Activated naive CD4-positive, alpha-beta T cell (primary cell): ENCODE results near the gene SNX30.

Source experiments
- DNase-seq, 4 experiments: peaks; one replicate each; lab custom pipeline; 2025; lab: John Stamatoyannopoulos, UW

The SNX30 gene

DNA sequence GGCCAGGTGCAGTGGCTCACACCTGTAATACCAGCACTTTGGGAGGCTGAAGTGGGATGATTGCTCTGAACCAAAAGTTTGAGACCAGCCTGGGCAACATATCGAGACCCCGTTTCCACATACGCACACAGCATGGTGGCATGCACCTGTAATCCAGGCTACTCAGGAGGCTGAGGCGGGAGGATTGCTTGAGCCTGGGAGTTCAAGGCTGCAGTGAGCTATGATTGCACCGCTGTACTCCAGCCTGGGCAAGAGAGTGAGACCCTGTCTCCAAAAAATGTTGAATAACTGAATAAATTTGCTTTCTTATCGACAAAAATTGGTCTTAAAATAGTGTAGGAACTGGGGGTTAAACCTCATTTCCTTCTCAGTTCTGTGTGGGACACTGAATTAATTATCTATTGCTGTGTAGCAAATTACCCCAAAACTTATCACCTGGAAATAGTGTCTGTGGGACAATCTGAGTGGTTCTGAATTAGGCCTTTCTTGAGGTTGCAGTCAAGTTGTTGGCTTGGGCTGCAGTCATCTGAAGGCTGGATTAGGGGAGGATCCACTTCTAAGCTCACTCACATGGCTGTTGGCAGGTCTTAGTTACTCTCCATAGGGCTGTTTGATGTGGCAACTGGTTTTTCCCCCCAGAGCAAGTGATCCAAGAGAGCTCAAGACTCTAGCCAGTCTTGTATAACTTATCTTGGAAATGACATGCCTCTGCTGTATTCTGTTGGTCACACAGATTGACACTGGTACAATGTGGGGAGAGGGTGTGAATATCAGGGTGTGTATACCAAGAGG, 2.0 kb downstream of the SNX30 start:
- DNase-seq = no peak

DNA sequence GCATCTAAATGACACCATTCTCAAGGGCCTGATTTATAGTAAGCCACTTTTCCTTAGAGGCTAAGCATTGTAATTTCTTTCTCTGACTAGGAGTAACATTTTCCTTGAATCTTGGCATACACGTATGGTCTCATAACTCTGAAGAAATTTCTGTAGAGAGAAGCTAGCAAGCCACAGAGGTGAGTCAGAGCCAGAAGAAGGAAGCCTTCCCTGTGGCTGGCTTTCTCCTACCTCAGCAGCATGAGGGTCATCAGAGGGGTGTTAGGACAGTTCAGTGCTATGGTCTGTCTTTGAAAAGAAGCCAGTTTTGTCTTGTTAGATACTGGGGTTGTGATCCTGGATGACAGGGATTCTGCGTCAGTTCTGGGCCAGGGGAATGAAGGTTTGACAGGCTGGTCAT, 3.2 kb downstream of the SNX30 start:
- no peak for DNase-seq

DNA sequence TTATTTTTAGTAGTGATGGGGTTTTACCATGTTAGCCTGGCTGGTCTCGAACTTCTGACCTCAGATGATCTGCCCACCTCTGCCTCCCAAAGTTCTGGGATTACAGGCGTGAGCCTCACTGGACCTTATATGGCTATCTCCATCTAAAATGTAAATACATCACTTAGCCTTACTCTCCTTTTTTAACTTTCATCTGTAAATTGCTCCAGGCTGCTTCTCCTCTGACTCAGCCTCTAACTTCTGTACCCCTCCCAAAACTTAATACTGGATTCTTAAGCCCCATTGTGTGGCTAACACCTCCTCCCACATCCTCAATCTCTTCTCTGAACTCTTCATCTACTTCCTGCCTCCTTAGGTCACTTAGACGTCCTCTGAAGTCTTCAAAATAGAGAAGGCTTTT, 4.0 kb downstream of the SNX30 start:
- no peak for DNase-seq

DNA sequence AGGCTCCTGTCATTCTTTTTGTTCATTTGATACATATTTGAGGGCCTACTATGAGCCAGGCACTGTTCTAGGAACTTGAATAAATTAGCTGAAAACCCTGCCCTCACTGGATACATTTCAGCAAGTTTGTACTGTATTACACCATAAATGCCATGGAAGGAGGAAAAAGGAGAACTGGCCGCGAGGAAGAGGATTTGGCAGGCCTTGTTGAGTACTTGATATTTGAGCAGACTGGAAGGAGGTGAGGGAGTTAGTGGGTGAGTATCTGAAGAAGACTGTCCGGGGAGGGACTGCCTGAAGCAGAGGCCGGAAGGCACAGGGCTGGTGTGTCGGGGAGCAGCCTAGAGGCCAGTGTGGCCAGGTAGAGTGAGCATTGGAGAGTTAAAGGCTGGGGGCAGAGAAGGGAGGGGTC, 4.5 kb downstream of the SNX30 start:
- DNase-seq = no peak

DNA sequence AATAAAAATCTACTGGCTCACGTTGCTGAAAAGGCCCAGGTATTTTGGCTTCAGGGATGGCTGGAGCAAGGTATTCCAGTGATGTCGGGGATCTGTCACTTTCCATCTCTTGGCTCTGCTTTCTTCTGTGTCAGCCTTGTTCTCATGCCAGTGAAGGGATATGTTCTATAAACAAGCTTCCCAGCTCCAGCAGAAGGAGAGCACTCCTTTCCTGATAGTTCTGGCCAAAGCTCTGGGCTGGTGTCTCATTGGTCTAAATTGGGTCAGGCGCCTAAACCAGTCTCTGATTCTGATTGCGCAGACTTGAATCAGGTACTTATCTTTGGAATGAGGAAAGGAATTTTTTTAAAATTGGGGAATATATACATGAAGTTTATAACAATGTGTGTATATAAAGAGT, 5.1 kb downstream of the SNX30 start:
- no peak for DNase-seq

DNA sequence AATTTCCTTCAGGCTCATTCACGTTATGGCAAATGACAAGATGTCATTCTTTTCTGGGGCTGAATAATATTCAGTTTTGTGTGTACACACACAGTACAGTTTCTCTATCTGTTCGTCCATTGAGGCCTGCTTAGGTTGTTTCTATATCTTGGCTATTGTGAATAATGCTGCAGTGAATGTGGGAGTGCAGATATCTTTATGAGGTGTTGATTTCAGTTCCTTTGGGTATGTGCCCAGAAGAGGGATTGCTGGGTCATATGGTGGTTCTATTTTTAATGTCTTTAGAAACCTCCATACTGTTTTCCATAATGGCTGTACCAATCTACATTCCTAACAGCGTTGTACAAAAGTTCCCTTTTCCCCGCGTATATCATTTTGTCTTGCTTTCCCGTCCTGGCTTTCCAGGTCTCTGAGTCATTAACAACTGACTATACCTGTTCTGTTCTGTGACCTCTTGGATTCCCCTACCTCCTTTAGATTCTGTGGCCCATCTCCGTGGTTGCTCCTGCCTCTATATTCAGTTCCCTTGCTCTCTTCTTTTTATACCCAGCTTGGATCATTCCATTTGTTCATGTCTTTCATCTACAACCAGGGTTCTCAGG, 6.8 kb downstream of the SNX30 start:
- DNase-seq = no peak

DNA sequence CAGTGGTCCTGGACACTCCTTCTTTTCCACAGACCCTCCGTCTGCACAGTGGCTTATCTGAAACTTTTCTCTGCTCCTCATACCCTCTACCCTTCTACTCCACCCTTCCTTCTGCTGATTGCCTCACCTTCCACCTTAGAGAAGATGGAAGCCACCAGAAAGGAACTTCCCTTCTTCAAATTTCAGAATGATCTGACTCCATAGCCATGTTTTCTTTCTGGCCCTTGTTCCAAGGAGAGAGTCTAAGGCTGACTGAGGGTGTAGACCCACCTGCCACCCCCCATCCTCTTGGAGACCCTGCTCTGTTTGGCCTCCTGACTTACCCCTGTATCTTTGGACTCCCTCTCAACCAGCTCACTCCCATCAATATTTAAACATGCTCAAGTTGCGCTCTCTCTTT, 7.4 kb downstream of the SNX30 start:
- DNase-seq = no peak

DNA sequence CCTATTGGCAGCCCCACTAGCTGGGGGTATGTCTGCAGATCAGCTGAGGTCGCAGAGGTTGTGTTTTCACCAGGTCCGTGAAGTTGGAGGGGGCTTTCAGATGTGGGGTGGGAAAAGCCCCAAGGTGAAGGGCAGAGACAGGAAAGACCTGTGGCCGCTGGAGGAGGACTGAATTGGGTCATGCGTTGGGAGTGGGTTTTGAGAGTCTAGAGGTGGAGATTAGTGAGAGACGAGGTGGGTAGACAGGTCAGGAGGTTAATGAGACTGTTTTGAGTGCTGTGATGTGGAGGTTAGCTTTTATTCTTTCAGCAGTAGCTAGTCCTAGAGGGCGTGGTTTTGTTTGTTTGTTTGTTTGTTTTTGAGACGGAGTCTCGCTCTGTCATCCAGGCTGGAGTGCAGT, 10.3 kb downstream of the SNX30 start:
- no peak for DNase-seq

DNA sequence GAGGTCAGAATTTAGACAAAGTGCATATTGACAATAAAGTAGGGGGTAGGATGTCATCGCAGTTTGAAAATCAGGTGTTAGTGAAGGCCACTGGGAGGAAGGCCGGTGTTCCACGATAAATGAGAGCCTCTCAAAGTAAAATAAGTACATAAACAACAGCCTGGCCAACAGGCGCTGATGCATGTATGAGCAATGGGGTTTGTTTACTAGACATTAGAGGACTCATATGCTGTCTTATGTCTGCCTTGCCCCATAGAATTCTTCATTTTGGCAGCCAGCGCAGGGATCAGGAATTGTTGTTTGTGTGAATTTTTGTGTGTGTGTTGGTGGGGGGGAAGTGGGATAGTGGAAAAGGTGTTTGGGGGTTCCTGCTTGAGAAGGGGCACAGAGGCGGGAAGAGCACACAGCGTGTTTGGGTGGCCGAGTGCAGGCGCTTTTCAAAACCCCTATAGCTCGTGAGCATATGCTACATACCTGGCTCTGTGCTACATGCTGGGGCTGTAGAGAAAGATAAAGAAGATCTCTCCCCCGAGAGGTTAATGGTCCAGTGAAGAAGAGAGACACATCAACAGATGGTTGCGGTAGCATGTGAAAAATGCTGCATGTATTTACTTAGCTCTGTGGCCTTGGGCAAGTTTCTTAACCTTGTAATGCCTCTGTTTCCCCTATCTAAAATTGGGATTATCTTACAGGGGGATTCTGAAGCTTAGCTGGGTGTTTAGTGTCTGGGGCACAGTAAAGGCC, 11.5 kb downstream of the SNX30 start:
- no peak for DNase-seq

DNA sequence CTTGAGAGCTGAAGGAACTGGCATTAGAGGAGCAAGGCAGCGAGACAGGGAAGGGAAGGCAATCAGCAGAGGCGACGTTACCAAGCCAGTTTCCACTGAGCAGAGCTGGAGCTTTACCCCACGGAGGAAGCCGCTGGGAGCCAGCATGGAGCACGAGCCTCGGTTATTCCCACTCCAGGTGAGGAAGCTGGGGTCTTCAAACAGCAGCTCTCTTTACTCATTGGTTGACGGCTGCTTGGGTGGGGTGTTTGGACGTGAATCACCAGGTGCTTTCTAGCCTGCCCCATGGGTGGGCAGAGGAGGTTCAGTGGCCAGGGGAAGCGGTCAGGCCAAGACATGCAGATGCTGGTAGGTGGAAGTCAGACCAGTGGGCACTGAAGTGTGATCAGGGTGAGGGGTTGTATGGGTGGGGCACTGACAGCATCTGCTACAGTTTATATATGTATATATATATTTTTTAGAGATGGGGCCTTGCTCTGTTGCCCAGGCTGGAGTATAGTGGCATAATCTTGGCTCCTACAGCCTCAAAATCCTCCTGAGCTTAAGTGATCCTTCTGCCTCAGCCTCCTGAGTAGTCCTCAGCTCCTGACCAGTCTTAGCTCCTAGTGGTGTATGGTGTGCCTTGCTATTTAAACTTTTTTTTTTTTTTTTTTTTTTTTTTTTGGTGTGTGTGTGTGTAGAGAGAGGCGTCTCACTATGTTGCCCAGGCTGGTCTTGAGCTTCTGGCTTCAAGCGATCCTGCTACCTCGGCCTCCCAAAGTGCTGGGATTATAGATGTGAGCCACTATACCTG, 12.4 kb downstream of the SNX30 start:
- no peak for DNase-seq

DNA sequence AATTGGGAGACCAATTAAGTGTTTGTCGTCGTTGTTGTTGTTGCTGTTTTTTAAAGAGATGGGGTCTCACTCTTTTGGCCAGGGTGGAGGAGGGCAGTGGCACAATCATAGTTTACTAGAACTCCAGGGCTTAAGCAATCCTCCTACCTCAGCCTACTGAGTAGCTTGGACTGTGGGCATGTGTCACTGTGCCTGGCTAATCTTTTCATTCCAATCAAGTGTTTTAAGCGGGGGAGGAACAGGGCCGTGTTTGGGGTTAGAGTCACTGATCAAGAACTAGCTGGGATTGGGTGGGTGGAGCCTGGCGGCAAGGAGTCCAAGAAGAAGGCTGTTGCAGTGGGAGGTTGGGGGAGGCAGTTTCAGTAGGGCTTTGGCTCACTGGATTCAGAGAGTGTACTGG, 13.8 kb downstream of the SNX30 start:
- DNase-seq = no peak

DNA sequence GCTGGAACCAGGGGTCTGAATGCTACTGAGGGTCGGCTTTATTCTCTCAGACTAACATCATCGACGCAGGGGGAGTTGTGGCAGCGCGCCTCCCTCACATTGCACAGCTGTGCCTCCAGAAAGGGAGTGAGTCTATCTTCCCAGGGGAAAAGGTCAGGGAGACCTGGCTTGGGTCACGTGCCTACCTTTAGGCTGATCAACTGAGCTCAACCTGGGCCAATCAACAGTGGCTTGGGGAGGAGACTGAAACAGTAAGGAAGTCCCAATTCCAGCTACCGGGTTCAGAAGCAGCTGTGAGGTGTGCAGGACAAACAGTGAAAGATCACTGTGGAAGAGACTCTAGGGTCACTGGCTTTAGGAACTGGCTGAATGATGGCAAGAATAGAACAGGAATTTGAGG, 14.3 kb downstream of the SNX30 start:
- no peak for DNase-seq

DNA sequence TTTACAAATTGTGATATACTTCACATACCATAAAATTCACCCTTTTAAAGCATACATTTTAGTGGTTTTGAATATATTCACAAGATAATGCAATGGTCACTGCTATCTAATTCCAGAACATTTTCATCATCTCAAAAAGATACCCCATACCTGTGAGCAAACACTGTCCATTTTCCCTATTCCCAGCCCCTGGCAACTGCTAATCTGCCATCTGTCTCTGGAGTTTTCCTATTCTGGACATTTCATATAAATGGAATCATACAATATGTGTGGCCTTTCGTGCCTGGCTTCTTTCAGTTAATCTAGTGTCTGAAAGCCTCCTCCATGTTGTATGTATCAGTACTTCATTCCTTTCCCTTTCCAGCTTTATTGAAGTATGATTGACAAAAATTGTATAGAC, 14.7 kb downstream of the SNX30 start:
- DNase-seq = no peak

DNA sequence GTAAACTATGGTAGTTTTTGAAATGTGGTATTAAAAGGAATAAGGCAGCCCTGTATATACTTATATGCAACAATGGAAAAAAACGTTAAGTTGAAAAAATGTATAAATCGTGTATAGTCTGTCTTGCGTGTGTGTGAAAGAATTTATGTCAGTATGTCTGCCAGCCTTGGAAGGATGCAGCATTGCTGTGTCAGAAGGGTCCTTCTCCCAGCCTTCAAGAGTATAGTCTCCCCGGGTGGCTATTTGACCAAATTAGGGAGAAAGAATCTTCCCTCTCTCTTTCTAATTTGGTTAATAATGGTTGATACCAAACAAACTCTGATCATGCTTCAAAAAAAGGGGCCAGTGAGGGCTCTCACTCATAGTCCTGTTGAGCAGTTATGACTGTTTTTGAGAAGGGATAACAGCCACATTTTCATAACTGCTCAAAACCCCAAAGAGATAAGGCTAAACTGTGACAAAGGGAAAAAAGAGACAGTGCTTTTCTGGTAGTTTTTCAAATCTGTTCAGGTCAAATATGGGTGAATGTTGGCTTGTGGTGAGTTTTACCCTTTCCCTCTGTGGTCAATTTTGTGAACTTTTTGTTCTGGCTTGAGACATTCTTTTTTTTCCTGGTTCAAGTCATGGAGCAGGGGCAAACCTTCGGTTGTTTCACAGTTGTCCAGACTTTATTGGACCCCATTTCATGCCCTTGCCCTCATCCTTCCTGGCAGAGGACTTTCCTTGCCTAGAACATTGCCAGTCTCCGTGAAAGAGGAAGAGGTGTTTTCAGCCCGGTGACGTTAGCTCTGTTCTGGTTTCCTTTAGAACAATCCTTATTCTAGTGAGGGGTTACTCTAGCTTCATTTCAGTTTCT, 21.0 kb downstream of the SNX30 start:
- no peak for DNase-seq

DNA sequence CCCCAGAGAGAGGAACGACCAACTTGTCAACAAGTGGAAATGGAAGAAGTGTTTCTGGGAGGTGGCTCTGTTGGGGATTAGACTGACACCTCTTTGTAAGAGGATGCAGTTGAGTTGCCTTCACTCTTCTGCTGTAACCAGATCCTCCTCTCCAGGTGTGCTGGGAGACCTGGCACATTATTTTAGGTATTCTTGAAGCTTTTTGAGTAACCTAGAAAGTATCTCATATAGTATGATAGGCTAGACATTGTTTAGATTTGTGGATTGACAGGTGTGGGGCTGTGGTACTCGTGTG, 21.6 kb downstream of the SNX30 start:
- no peak for DNase-seq

DNA sequence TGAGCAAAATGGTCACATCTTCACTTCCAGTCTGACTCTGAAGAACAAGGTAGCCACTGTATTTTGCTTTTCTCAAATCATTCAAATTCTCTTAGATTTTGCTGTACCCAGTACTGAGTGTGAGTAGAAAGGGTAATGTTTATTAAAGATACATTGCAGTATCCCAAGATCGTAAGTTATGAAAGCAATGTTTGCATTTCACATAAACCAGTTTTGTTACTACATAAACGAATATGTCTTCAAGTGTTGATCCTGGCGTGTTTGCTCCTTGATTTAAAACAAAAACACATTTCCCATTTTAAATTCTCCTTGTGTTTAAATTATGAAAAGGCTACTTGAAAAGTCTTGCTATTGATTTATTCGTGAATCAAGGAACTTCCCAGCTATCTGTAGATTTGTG, 22.0 kb downstream of the SNX30 start:
- no peak for DNase-seq

DNA sequence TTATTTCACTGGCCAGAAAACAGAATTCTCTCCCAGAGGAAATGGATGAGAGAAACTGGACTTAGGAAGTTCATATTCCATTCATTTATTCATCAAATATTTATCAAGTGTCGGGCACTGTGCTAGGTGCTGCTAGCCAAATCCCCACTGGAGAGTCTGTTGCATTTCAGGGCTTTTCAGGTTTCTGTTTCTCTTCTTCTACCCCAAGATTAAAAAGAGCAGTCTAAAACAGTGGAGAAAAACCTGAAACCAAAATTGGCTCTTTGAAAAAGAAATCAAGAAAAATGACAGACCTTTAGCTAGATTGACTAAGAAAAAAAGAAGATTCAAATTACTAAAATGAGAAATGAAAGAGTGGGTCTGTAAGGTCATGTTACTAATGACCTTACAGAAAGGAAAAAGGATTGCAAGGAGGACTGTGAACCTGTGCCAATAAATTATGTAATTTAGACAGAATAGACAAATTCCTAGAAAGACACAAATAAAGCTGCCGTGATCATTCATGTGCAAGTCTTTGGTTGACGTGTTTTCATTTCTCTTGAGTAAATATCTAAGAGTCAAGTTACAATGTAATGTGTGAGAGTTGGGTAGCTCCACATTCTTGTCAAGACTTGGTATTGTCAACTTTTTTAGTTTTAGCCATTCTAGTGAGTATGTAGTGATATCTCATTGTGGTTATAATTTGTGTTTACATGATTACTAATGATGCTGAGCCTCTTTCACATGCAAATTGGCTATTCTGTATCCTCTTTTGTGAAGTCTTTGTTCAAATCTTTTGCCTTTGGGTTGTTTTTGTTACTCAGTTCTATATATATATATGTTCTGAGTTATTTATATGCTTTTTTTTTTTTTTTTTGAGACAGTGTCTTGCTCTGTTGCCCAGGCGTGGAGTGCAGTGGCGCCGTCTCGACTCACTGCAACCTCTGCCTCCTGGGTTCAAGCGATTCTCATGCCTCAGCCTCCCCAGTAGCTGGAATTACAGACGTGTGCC, 23.7 kb downstream of the SNX30 start:
- no peak for DNase-seq

DNA sequence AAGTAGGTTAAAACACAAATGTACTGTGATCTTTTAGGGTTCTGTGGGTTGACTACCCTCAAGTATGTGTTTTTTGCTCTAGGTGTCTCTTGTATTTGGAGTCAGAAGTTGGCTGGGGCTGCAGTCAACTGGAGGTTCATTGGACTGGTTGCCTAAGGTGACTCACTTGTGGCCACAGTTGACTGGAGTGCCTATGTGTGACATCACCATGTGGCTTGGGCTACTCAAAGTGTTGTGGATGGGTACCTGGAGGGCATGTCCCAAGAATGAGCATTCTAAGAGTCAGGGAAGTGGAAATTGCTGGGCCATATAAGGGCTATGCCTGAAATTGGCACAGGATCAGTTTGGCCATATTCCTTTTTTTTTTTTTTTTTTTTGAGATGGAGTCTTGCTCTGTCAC, 27.4 kb downstream of the SNX30 start:
- no peak for DNase-seq

DNA sequence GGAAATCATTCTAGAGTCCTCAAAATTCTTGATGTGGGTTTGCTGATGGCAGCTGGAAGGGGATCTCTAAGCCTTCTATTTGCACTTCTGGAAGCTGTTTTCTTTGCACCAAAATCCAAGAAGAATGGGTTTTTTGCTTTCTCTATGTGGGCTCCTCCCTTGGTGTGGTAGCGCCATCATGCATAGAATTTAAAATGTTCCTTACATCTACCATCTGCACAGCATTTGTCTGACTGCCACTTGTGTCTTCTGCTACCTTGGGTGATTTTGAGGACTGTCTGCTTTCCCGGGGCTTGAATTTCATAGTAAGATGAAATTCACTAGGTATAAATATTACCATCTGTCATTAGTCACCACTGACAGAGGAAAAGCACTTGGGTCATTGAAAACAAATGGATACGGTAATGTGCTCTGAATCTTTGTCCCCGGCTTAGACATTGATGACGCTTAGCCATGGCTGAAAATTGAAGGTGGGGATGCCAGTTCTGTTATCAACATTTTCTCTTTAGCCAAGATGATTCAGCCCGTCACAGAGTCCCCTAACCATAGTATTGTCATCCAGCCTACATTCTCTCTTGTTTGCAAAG, 30.0 kb downstream of the SNX30 start:
- no peak for DNase-seq

DNA sequence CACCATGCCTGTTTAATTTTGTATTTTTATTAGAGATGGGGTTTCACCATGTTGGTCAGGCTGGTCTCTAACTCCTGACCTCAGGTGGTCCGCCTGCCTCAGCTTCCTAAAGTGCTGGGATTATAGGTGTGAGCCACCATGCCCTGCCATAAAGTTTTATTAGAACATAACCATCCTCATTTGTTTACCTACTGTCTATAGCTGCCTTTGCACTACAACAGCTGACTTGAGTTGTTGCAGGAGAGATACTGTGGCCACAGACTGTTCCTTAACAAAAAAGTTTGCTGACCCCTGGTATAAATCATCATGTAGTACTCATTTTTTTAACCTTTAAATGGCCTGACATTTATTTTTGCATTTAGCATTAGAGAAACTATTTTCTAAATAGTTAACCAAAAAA, 31.7 kb downstream of the SNX30 start:
- no peak for DNase-seq
